HG02763 (cell line): Measurements from ENCODE around the gene ANKRD40.

Source experiments
- ATAC-seq: cut with Tn5 transposase; IDR thresholded peaks from one replicate; pipeline ENCODE4 v1.9.1; 2021; ENCODE audit warnings: mild to moderate bottlenecking, moderate library complexity; ENCODE audit not compliant: unreplicated experiment

ANKRD40 gene

GRCh38 chr17:50672831-50673551 lies 34.7 kb downstream of the ANKRD40 start:
- no peak for ATAC-seq

GRCh38 chr17:50672071-50672470 lies 35.6 kb downstream of the ANKRD40 start:
- ATAC-seq, result no peak

GRCh38 chr17:50668838-50669581 lies 38.7 kb downstream of the ANKRD40 start:
- no peak for ATAC-seq

GRCh38 chr17:50668025-50668837 lies 39.5 kb downstream of the ANKRD40 start:
- no peak for ATAC-seq

- ATAC-seq, result no peak
These were observed 40.3 kb downstream of the ANKRD40 start for GRCh38 chr17:50667259-50668024.

- no peak for ATAC-seq
These were observed 41.4 kb downstream of the ANKRD40 start for GRCh38 chr17:50666316-50666715.

- ATAC-seq, result no peak
These were observed 41.9 kb downstream of the ANKRD40 start for GRCh38 chr17:50665838-50666237.

GRCh38 chr17:50664788-50665458 lies 42.8 kb downstream of the ANKRD40 start:
- no peak for ATAC-seq

GRCh38 chr17:50663812-50664374 lies 43.8 kb downstream of the ANKRD40 start:
- ATAC-seq, result no peak

- no peak for ATAC-seq
These were observed 45.0 kb downstream of the ANKRD40 start for GRCh38 chr17:50662632-50663225.

GRCh38 chr17:50661795-50662391 lies 45.8 kb downstream of the ANKRD40 start:
- no peak for ATAC-seq

- ATAC-seq, result no peak
These were observed 46.4 kb downstream of the ANKRD40 start for GRCh38 chr17:50661348-50661747.

- no peak for ATAC-seq
These were observed 46.8 kb downstream of the ANKRD40 start for GRCh38 chr17:50660887-50661345.

GRCh38 chr17:50660042-50660886 lies 47.5 kb downstream of the ANKRD40 start:
- ATAC-seq, result no peak

GRCh38 chr17:50659179-50659578 lies 48.5 kb downstream of the ANKRD40 start:
- ATAC-seq, result no peak

GRCh38 chr17:50658616-50659015 lies 49.1 kb downstream of the ANKRD40 start:
- ATAC-seq, result no peak

- no peak for ATAC-seq
These were observed 50.1 kb downstream of the ANKRD40 start for GRCh38 chr17:50657627-50658026.

- ATAC-seq, result no peak
These were observed 50.7 kb downstream of the ANKRD40 start for GRCh38 chr17:50657054-50657453.
